ENCODE measurements around the gene SFSWAP. TPM values are rescaled to one million over a fixed set of nuclear protein-coding genes. Genes with fewer than 3 reads are reported as not detected.

Gene SFSWAP
- total and polyA plus RNA-seq, 10 donors, result 19.5 to 74.4 (median 58.8) TPM

DNA sequence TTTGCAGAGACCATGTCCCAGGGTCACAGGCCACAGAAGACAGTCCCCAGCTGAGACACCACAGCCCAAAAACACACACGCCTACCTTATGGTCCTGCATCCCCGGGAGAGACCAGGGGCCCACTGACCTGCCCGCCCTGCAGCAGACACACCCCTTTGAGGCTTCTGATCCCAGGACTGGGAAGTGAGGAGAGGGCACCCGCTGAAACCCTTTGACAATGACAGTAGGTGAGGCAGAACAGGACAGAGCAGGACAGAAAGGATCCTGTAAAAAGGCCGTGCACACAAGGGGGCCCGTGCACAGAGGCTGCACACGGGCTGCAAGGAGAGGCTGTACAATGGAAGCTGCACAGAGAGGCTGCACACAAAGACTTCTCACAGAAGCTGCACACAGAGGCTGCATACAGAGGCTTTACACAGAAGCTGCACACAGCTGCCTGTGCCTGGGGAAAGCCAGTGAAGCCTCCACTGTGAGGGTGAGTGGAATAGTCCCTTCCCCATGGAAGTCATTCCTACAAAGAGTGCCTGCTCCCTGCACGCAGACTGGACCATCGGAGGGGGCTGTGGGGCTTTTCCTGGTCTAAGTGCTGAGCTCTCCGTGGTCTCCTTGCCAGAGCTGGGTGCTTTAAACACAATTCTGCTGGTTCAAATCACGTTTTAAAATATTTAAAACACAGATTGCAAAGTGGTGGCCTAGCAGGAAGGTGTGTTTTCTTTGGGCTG is 16.6 kb upstream of the SFSWAP start:
- intact Hi-C loops (cut with DNase I; ENCODE audit: low total_unique reads), result no loop called here

DNA sequence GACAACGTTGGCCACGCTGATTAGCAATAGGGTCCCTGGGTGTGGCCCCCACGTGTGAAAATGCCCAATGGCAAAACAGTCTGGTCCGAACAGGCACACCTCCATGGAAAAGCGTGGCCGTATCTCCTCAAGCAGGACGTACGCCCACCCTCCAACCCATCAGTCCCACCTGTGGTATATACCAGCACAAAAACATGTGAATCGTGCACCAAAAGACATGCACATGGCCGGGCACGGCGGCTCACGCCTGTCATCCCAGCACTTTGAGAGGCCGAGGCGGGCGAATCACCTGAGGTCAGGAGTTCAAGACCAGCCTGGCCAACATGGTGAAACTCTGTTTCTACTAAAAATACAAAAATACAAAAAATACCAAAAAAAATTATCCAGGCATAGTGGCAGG is 14.9 kb upstream of the SFSWAP start:
- Histone ChIP-seq H3K9me3 (no peaks in the 10 kb centered on the region), H3K4me1 (no peaks in the 10 kb centered on the region), H3K27ac (no peak overlapping the region), H3K36me3 (no peaks in the 10 kb centered on the region), H3K27me3 (replicated peaks in 1 of 7) (peaks cover 0 to 42% (median 0%) of the 10 kb centered on the region in 7 donors), H3K4me3 (no peak overlapping the region)
- DNase-seq, result no peak
- intact Hi-C loops (cut with DNase I; ENCODE audit: low total_unique reads), result no loop called here
- TF ChIP-seq POLR2AphosphoS5 (IDR thresholded peaks at IDR 0.05) (no peak), POLR2A (IDR thresholded peaks at IDR 0.05) (no peak)
- TF ChIP-seq, protein P1, sequence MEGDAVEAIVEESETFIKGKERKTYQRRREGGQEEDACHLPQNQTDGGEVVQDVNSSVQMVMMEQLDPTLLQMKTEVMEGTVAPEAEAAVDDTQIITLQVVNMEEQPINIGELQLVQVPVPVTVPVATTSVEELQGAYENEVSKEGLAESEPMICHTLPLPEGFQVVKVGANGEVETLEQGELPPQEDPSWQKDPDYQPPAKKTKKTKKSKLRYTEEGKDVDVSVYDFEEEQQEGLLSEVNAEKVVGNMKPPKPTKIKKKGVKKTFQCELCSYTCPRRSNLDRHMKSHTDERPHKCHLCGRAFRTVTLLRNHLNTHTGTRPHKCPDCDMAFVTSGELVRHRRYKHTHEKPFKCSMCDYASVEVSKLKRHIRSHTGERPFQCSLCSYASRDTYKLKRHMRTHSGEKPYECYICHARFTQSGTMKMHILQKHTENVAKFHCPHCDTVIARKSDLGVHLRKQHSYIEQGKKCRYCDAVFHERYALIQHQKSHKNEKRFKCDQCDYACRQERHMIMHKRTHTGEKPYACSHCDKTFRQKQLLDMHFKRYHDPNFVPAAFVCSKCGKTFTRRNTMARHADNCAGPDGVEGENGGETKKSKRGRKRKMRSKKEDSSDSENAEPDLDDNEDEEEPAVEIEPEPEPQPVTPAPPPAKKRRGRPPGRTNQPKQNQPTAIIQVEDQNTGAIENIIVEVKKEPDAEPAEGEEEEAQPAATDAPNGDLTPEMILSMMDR (IDR thresholded peaks at IDR 0.05 in 8 of 11, conservative IDR thresholded peaks at IDR 0.05 in 3 of 11), result no peak
- 89 to 92% (median 90%) methylated on average over 16 of the region's 16 CpGs for WGBS, 5 donors

More for the DNA sequence above, 16.6 kb upstream of the SFSWAP start:
- Histone ChIP-seq H3K27me3 (replicated peaks in 1 of 7) (peaks cover 0 to 47% (median 0%) of the 10 kb centered on the region in 7 donors), H3K4me1 (no peaks in the 10 kb centered on the region), H3K36me3 (no peaks in the 10 kb centered on the region), H3K27ac (no peak overlapping the region), H3K4me3 (no peak overlapping the region), H3K9me3 (no peaks in the 10 kb centered on the region)
- 84 to 90% (median 87%) methylated on average over 10 to 11 of the region's 11 CpGs for WGBS, 5 donors
- DNase-seq, result no peak
- TF ChIP-seq POLR2AphosphoS5 (IDR thresholded peaks at IDR 0.05) (no peak), POLR2A (IDR thresholded peaks at IDR 0.05) (no peak)
- TF ChIP-seq, protein P1 (IDR thresholded peaks at IDR 0.05 in 8 of 11, conservative IDR thresholded peaks at IDR 0.05 in 3 of 11), result no peak

DNA sequence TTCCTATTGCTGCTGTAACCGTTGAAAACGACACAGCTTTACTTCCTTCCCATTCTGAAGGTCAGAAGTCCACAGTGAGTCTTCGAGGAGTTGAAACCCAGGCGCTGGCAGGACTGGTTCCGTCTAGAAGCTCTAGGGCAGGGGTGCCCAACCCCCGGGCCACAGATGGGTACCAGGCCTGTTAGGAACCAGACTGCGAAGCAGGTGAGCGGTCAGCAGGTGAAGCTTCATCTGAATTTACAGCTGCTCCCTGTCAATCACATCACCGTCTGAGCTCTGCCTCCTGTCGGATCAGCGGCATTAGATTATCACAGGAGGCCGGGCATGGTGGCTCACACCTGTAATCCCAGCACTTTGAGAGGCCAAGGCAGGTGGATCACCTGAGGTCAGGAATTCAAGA is 12.6 kb upstream of the SFSWAP start:
- WGBS, 5 donors, result 54 to 70% (median 65%) methylated on average over 12 of the region's 12 CpGs
- intact Hi-C loops (cut with DNase I; ENCODE audit: low total_unique reads), result no loop called here

DNA sequence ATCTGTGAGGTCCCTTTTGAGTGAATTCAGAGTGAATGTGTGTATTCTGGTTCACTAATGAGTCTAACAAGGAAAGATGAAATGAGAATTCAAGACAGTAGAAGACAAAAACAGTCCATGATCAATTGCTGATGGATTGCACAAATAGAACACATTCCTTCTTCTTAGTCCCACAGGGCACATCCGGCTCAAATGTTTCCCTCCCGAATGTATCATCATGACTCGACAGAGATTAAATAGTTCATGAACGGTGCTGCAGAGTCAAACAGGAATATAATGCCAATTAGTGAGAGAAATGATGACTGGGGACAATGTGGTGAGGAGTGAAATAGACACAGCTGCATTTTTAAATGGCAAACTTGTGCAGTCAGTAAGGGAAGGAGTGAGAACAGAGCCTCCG is 11.5 kb upstream of the SFSWAP start:
- Histone ChIP-seq H3K9me3 (peaks cover 2 to 18% (median 16%) of the 10 kb centered on the region in 8 donors), H3K27me3 (replicated peaks in 1 of 7) (peaks cover 0 to 18% (median 0%) of the 10 kb centered on the region in 7 donors), H3K4me3 (no peak overlapping the region), H3K36me3 (no peaks in the 10 kb centered on the region), H3K27ac (no peak overlapping the region), H3K4me1 (no peaks in the 10 kb centered on the region)
- TF ChIP-seq POLR2A (IDR thresholded peaks at IDR 0.05), result no peak
- TF ChIP-seq POLR2AphosphoS5 (IDR thresholded peaks at IDR 0.05), result no peak
- TF ChIP-seq, protein P1 (IDR thresholded peaks at IDR 0.05 in 8 of 11, conservative IDR thresholded peaks at IDR 0.05 in 3 of 11), result no peak
- no peak for DNase-seq
- intact Hi-C loops (cut with DNase I; ENCODE audit: low total_unique reads), result no loop called here
- WGBS, 5 donors, result 72 to 88% (median 75%) methylated on average over 5 of the region's 5 CpGs

More for the DNA sequence above, 12.6 kb upstream of the SFSWAP start:
- DNase-seq, result no peak
- Histone ChIP-seq H3K36me3 (no peaks in the 10 kb centered on the region), H3K27ac (no peak overlapping the region), H3K27me3 (replicated peaks in 1 of 7) (peaks cover 0 to 29% (median 0%) of the 10 kb centered on the region in 7 donors), H3K9me3 (peaks cover 2 to 7% (median 5%) of the 10 kb centered on the region in 8 donors), H3K4me3 (no peak overlapping the region), H3K4me1 (no peaks in the 10 kb centered on the region)
- TF ChIP-seq POLR2A (IDR thresholded peaks at IDR 0.05) (no peak), POLR2AphosphoS5 (IDR thresholded peaks at IDR 0.05) (no peak)
- TF ChIP-seq, protein P1 (IDR thresholded peaks at IDR 0.05 in 8 of 11, conservative IDR thresholded peaks at IDR 0.05 in 3 of 11), result no peak

Measured in spleen (tissue), 11 donors.